Dermis microvascular lymphatic vessel endothelial cell (primary cell): Measurements from ENCODE around the gene ADISSP. TPM values are rescaled to one million over a fixed set of nuclear protein-coding genes. Genes with fewer than 3 reads are reported as not detected.

Experiments used
- DNase-seq, 2 donors: peaks; one replicate each; pipeline versions ENCODE4 v3.0.0 to v3.0.0-alpha.2; 2010; ENCODE audit warnings: low read depth in 2 of 2
- total RNA-seq: library from RNA; depleted of rRNA; stranded (reverse); fragments of >200 nt; gene quantifications from 2 replicates; pipeline ENCODE4 v1.2.1, GENCODE V29; 2014

Gene ADISSP
- total RNA-seq, 1 donor from 2014 or later = 24.0 TPM

DNA sequence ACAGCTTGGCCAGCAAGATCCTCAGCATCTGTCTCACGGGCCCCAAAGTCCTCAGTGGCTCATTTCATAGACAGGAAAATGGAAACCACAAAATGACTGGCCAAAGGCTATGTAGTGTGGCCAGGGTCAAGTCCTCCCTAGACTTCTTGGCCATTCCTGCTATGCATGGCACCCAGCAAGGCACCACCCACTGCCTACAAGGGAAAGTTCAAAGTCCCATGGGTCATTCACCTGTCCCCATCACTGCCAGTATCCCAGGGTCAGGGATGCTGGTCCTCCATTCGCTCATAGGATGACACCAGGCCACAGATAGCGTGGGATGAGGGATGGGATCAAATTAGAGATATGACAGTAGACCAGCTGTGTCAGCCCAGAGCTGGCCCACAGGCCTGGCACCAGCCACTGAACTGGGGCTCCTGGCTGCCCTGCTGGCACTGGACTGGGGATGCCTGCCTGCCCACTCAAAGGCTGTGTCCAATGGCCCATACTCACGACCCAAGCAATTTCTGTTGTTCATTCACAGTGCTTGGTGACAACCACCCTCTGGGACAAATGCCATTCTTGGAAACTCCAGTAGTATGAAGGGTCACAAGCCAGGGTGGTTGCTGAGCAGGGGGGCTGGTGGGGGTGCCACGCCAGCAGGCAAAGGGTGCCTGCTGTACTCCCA, 11.6 kb downstream of the ADISSP start:
- DNase-seq = no peak

DNA sequence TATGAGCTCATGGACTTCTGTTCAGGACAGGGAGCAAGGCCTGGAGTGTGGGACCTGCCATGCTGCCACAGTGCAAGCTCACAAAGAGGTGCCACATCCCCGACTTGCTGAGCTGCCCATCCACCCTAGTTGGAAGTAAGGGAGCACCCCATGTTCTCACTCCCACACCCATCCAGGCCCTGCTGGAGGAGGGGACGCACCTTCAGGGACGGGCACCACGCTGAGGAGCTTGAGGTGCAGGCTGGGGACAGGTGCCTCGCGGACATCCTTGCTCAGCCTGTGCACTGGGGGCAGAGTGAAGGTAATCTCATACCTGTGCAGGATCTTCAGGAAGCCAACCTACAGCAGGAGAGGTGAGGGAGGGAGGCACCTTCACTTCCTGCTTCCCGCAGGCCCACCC, 12.3 kb downstream of the ADISSP start:
- no peak for DNase-seq

DNA sequence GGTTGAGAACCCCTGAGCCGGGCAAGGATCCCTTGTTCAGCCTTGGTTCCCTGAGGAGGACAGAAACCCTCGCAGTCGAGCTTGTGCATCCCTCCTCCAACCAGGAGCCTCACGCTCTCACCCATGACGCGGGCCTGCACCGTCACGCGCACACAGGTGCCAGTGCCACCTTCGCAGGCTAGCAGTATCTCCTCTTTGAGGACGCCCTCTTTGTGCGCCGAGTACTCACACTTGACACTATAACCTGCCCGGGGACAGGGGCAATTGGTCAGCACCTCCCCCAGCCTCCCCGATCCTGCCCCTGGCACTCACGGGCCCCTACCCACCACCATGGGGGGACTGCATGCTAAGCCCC, 13.3 kb downstream of the ADISSP start:
- DNase-seq = no peak

DNA sequence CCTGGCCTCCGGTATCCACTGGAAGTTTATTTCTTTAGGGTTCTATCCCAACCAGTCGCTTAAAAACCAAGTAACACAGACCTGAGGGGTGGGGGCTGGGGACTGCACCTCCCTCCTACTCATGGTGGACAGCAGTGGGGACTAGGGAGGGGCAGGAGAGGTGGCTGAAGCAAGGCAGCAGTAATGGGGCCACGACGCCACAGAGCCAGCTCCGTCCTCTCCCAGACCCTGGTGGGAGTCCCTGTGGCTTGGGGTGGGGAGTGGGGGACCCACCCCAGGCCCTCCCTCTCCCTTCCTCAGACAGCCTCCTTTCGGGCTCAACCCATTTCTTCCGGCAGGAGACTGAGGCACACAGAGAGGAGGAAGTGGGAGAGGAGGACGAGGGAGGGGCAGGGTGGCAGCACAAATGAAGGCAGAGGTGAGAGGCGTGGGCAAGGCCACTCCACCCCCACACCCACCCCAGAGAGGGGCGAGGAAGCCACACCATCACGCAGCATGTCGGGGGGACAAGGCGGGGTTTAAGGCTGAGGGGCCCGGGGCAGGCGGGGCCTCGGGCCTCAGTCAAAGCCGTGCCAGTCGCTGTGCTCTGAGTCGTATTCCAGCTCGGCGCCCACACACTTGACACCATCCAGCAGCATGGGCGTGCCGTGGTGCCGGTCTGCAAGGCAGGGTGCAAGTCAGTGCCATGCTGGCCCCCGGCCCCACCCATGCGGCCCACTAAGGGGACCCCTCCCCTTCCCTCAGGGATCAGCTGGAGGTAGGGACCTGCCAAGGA, 13.9 kb downstream of the ADISSP start:
- no peak for DNase-seq

GRCh38 chr20:3753098-3753497, 14.5 kb downstream of the ADISSP start:
- DNase-seq = peak; percentile 55 to 76

GRCh38 chr20:3752386-3752759, 15.2 kb downstream of the ADISSP start:
- no peak for DNase-seq

- DNase-seq = no peak
Observed at GRCh38 chr20:3751675-3752385, 15.7 kb downstream of the ADISSP start.

DNA sequence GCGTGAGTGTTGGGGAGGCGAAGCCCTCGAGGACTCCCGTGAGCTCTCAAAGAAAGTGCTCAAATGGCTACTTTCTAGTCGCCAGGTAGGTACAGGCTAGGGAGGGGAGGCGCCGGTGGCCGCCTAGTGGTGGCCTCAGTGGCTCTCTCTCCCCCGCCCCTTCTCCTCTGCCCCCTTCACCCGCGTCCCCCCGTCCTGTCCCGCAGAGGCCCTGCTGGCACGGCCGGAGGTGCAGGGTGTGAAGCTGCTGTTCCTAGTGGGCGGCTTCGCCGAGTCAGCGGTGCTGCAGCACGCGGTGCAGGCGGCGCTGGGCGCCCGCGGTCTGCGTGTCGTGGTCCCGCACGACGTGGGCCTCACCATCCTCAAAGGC, 16.3 kb downstream of the ADISSP start:
- DNase-seq = no peak

GRCh38 chr20:3749689-3750531, 17.6 kb downstream of the ADISSP start:
- no peak for DNase-seq

- no peak for DNase-seq
Observed at GRCh38 chr20:3749087-3749688, 18.4 kb downstream of the ADISSP start.

DNA sequence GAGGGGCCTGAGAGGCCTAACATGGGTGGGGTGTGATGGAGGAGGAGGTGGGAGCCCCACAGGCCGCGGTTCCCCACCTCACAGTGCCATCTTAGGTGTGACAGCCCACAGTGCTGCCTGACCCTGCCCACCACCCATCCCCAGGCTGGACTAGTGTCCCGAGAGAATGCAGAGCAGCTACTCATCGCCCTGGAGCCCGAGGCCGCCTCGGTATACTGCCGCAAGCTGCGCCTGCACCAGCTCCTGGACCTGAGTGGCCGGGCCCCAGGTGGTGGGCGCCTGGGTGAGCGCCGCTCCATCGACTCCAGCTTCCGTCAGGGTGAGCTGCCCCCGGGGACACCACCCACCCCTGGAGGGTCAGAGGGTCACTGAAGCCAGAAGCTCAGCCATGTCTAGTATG, 19.5 kb downstream of the ADISSP start:
- DNase-seq = no peak

GRCh38 chr20:3747471-3747870, 20.1 kb downstream of the ADISSP start:
- DNase-seq = no peak

DNA sequence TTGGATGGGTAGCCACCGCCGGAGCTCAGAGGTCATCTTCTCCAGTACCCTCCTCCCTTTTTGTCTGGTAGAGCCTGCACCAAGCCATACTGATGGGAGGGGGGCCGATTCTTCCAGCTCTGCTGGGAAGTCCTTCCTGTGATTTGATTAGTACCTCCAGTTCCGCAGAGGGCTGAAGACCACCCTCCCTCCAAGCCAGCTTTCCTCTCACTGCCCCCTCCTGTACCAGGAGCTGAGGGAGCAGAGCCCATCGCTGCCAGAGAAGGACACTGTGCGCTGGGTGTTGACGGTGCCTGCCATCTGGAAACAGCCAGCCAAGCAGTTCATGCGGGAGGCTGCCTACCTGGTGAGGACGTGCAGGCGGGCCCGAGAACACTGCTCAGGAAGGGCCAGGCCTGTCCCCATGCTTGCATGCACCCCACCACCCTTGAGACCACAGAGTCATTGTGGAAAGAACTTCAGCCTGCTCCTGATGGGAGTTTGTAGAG, 21.8 kb downstream of the ADISSP start:
- no peak for DNase-seq

DNA sequence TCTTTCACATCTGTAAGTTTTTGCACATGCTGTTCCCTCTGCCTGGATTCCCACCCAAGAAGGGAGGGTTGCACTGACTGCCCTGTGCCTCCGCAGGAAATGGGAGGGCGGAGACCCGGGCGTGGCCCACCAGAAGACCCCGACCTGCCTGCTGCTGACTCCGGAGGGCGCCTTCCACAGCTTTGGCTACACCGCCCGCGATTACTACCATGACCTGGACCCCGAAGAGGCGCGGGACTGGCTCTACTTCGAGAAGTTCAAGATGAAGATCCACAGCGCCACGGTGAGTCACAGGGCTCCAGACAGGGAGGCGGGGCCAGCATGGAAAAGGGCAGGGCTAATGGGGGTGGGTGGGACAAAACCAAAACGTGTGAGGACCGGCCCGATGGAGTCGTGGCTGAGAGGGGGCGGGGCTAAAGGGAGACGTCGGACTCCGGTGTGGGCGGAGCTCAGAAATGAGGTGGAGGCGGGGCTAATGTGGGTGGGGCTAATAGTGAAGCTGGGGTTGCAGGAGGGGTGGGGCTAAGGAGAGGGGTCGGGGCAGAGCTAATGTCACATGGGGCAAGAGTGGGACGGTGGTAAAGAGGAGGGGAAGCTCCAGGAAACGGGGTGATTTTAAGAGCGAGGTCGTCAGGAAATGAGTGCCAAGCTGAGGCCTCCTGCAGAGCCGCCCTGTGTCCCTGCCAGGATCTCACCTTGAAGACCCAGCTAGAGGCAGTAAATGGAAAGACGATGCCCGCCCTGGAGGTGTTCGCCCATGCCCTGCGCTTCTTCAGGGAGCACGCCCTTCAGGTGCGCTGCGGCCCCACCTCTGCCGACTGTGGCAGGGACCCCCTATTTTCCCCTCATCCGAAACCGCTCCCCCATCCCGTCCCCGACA, 22.5 kb downstream of the ADISSP start:
- peak in 1 of 2 donors; percentile 19 for DNase-seq

DNA sequence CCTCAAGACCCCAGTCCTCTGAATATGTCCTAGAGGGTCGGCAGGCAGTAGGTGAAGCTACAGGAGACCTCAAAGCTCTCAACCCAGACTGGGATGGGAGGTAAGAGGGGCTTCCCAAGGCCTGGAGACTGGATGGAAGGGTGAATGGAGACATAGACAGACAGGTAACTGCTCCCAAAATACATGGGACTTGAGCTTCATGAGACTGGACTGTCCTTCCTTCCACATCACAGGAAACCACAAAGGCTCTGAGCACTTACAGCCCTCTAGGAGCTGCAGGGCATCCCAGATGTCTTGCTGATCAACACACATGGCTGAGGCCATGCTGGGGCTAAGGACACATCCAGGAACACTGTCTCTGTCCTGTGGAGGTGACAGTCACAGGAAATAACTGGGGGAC, 23.5 kb downstream of the ADISSP start:
- DNase-seq = no peak

GRCh38 chr20:3743251-3743650, 24.3 kb downstream of the ADISSP start:
- DNase-seq = no peak

GRCh38 chr20:3741836-3742458, 25.6 kb downstream of the ADISSP start:
- no peak for DNase-seq

DNA sequence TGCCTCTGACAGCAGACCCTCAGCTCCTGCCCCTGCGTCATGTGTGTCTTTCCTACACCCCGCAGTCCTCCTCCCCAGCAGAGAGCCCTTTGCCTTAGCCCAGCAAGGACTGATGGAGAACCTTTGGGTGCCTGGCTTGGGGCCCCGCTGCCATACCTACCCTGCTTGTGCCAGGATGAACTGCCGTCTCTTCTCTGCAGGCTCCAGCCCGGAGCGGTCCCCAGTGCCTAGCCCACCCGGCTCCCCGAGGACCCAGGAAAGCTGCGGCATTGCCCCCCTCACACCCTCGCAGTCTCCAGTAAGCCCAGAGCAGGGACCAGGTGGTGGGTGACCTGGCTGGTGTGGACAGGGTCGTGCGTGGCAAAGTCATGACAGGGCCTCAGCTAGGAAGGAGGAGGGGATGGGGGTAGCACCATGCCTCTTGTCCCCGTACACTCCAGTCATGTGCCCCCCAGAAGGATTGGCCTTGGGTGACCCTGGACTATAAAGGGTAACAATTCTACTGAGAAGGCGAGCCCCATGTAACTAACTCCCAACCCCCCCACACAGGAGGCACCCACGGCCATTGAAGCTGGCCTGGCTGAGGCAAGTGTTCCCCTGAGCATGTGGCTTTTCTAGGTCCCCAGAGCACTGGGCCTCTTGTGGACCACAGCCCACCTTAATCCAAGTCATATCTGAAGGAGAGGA, 26.8 kb downstream of the ADISSP start:
- DNase-seq = no peak

GRCh38 chr20:3739926-3740451, 27.6 kb downstream of the ADISSP start:
- DNase-seq = no peak
